Measurements from ENCODE around the gene DKKL1. TPM values are rescaled to one million over a fixed set of nuclear protein-coding genes. Genes with fewer than 3 reads are reported as not detected.

Gene DKKL1
- total RNA-seq, 1 donor from 2014 or later: 2.8 TPM

DNA sequence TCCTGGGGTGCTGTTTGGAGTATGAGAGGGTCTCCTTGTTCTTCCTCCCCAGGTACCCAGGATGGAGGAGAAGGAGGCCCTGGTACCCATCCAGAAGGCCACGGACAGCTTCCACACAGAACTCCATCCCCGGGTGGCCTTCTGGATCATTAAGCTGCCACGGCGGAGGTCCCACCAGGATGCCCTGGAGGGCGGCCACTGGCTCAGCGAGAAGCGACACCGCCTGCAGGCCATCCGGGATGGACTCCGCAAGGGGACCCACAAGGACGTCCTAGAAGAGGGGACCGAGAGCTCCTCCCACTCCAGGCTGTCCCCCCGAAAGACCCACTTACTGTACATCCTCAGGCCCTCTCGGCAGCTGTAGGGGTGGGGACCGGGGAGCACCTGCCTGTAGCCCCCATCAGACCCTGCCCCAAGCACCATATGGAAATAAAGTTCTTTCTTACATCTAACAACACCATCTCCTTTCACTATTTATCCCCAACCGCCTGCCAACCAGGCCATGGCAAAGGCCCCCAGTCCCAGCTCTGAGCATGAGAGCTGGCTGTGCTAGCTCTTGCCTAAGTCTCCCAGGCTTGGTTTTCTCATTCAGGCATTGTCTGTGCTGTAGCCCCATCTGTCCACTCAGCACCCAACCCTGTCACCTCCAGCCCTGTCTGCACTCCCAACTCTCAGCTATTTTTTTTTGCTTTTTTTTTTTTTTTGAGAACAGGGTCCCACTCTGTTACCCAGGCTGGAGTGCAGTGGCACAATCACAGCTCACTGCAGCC is 11.2 kb downstream of the DKKL1 start:
- H3K36me3 Mint-ChIP-seq (ENCODE audit: unreplicated experiment): peaks cover 5% of the 10 kb centered on the region
- no peaks in the 10 kb centered on the region for H3K4me1 Mint-ChIP-seq (ENCODE audit: low read depth, unreplicated experiment)
- peaks cover 1% of the 10 kb centered on the region for H3K9me3 Mint-ChIP-seq (ENCODE audit: unreplicated experiment)
- H3K27ac Mint-ChIP-seq (ENCODE audit: unreplicated experiment): no peak overlapping the region
- DNase-seq: no peak
- peaks cover 9% of the 10 kb centered on the region for H3K27me3 Mint-ChIP-seq (ENCODE audit: unreplicated experiment)
- H3K4me3 Mint-ChIP-seq (ENCODE audit: unreplicated experiment): no peak overlapping the region
- TF ChIP-seq, protein P1, sequence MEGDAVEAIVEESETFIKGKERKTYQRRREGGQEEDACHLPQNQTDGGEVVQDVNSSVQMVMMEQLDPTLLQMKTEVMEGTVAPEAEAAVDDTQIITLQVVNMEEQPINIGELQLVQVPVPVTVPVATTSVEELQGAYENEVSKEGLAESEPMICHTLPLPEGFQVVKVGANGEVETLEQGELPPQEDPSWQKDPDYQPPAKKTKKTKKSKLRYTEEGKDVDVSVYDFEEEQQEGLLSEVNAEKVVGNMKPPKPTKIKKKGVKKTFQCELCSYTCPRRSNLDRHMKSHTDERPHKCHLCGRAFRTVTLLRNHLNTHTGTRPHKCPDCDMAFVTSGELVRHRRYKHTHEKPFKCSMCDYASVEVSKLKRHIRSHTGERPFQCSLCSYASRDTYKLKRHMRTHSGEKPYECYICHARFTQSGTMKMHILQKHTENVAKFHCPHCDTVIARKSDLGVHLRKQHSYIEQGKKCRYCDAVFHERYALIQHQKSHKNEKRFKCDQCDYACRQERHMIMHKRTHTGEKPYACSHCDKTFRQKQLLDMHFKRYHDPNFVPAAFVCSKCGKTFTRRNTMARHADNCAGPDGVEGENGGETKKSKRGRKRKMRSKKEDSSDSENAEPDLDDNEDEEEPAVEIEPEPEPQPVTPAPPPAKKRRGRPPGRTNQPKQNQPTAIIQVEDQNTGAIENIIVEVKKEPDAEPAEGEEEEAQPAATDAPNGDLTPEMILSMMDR (IDR thresholded peaks at IDR 0.05; ENCODE audit: partially characterized antibody, unreplicated experiment): no peak

DNA sequence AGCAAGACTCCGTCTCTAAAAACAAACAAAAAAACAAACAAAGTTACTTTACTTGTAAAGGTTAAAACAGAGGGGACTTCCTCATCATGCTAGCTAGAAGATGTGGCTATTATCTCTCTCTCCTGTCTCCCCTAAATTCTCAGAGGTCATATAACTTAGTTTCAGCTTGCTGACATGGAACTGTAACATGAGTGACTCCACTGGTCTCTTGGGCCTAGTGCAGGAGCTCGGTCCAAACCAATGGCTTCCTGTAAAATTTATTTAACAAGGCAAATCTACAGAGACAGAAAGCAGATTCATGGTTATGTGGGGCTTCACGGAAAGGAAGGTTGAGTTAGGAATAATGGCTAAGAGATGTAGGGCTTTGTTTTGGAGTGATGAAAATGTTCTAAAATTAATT is 14.8 kb downstream of the DKKL1 start:
- no peak for DNase-seq
- TF ChIP-seq, protein P1 (IDR thresholded peaks at IDR 0.05; ENCODE audit: partially characterized antibody, unreplicated experiment): no peak
- Mint-ChIP-seq H3K27me3 (ENCODE audit: unreplicated experiment) (peaks cover 7% of the 10 kb centered on the region), H3K4me3 (ENCODE audit: unreplicated experiment) (no peak overlapping the region), H3K4me1 (ENCODE audit: low read depth, unreplicated experiment) (no peaks in the 10 kb centered on the region), H3K36me3 (ENCODE audit: unreplicated experiment) (peaks cover 10% of the 10 kb centered on the region), H3K27ac (ENCODE audit: unreplicated experiment) (no peak overlapping the region), H3K9me3 (ENCODE audit: unreplicated experiment) (peaks cover 2% of the 10 kb centered on the region)

DNA sequence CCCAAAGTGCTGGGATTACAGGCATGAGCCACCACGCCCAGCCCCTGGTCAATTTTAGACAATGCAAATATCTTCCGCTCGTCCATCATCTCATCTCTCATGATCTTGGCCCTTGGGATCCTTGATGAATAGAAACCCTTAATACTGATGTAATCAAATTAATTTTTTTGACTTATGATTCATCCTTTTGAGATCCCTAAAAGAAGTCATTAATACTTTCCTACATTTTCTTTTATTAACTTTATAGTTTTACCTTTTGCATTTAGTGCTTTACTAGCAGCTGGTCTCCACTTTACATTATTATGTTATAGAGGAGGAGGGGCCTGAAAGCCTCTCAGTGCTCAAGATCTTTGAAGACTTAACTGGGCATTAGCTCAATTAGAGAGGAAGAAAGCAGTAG is 16.7 kb downstream of the DKKL1 start:
- H3K27ac Mint-ChIP-seq (ENCODE audit: unreplicated experiment): no peak overlapping the region
- TF ChIP-seq, protein P1 (IDR thresholded peaks at IDR 0.05; ENCODE audit: partially characterized antibody, unreplicated experiment): no peak
- DNase-seq: no peak
- H3K36me3 Mint-ChIP-seq (ENCODE audit: unreplicated experiment): peaks cover 10% of the 10 kb centered on the region
- H3K4me1 Mint-ChIP-seq (ENCODE audit: low read depth, unreplicated experiment): no peaks in the 10 kb centered on the region
- peaks cover 4% of the 10 kb centered on the region for H3K27me3 Mint-ChIP-seq (ENCODE audit: unreplicated experiment)
- H3K9me3 Mint-ChIP-seq (ENCODE audit: unreplicated experiment): peaks cover 2% of the 10 kb centered on the region
- H3K4me3 Mint-ChIP-seq (ENCODE audit: unreplicated experiment): no peak overlapping the region

DNA sequence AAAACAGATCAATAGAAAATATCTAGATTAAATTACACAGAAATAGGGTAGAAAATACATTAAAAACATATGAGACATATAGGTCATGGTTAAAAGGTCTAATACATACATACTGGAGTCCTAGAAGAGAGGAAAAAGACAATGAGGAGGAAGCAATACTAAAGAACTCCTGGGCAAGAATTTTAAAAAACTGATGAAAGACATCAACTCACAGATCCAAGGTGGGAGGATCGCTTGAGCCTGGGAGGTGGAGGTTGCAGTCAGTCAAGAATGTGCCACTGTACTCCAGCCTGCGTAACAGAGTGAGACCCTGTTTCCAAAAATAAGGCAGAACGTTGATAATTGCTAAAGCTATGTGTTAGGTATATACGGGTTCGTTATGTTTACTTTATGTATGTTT is 19.0 kb downstream of the DKKL1 start:
- Mint-ChIP-seq H3K36me3 (ENCODE audit: unreplicated experiment) (peaks cover 5% of the 10 kb centered on the region), H3K4me1 (ENCODE audit: low read depth, unreplicated experiment) (no peaks in the 10 kb centered on the region), H3K9me3 (ENCODE audit: unreplicated experiment) (peaks cover 3% of the 10 kb centered on the region), H3K4me3 (ENCODE audit: unreplicated experiment) (no peak overlapping the region), H3K27ac (ENCODE audit: unreplicated experiment) (no peak overlapping the region), H3K27me3 (ENCODE audit: unreplicated experiment) (peaks cover 3% of the 10 kb centered on the region)
- TF ChIP-seq, protein P1 (IDR thresholded peaks at IDR 0.05; ENCODE audit: partially characterized antibody, unreplicated experiment): no peak
- no peak for DNase-seq

DNA sequence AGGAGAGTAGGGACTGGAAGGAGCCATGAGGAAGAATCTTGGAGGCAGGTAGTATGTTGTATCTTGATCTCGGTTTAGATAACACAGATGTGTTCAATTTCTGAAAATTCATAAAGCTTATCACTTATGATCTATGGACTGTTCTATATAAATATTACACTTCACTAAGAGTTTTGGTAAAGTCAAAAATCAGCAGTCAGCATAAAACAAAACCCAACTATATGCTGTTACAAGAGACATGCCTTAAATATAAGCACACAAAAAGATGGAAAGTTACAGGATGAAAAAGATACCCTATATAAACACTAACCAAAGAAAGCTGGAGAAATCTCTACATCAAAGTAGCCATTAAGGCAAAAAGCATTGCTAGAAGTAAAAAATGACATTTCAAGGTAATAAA is 19.9 kb downstream of the DKKL1 start:
- DNase-seq: no peak
- peaks cover 6% of the 10 kb centered on the region for H3K27me3 Mint-ChIP-seq (ENCODE audit: unreplicated experiment)
- peaks cover 4% of the 10 kb centered on the region for H3K9me3 Mint-ChIP-seq (ENCODE audit: unreplicated experiment)
- TF ChIP-seq, protein P1 (IDR thresholded peaks at IDR 0.05; ENCODE audit: partially characterized antibody, unreplicated experiment): no peak
- H3K4me1 Mint-ChIP-seq (ENCODE audit: low read depth, unreplicated experiment): no peaks in the 10 kb centered on the region
- no peak overlapping the region for H3K27ac Mint-ChIP-seq (ENCODE audit: unreplicated experiment)
- H3K36me3 Mint-ChIP-seq (ENCODE audit: unreplicated experiment): peaks cover 7% of the 10 kb centered on the region
- H3K4me3 Mint-ChIP-seq (ENCODE audit: unreplicated experiment): no peak overlapping the region
